Effector CD8-positive, alpha-beta T cell (primary cell): ENCODE data around the gene VTI1A.

ENCODE experiments used
- DNase-seq: peaks from one replicate; lab custom pipeline; 2025; lab: John Stamatoyannopoulos, UW

Gene VTI1A

DNA sequence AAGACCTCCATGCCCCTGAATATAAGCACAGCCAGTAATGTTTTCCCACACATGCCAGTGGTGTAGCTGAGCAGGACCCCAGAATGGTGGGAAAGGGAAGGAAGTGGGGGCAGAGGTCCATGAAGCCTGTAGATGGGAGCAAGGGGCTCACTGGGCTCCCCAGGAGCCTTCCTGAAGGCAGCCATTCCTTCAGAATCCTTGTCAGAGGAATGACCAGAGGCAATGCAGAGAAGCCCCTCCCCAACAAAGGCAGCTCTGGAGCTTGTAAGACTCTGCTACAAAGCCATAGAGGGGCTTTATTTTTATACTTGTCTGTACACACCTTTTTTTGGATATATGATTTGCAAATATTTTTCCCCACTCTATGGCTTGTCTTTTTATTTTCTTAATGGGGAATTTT, 338.1 kb downstream of the VTI1A start:
- DNase-seq, result no peak

DNA sequence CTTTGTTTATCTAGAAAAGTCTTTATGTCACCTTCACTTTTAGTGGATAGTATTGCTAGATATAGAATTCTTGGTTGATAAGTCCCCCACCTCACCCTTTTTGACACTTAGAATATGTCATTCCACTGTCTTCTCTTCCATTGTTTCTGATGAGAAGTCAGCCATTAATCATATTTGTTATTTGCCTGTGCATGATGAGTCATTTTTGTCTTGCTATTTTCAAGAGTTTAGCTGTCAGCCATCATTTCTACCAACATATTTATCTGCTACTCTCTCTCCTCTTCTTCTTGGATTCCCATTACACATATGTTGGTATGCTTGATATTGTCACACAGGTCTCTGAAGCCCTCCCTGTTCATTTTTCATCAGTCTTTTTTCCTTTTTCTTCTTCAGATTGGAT, 342.2 kb downstream of the VTI1A start:
- DNase-seq, result no peak

DNA sequence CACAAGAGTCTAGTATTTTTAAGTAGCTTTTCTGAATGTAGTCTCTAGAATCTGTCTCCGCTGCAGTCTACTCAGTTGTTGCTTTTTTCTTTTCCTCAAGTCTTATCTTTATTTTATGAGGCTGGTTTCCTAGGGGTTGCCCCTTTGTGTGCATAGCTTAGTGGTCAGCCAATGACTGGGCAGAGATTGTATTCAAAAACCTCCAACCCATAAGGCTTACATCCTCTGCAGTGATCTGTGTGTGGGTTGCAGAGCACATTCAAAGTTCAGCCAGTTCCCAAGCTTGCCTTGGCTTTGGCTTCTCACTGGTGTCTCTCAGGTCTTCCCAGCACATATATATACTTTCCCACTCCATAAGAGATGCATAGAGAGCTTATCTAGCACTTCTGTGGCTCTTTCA, 343.0 kb downstream of the VTI1A start:
- DNase-seq, result no peak

DNA sequence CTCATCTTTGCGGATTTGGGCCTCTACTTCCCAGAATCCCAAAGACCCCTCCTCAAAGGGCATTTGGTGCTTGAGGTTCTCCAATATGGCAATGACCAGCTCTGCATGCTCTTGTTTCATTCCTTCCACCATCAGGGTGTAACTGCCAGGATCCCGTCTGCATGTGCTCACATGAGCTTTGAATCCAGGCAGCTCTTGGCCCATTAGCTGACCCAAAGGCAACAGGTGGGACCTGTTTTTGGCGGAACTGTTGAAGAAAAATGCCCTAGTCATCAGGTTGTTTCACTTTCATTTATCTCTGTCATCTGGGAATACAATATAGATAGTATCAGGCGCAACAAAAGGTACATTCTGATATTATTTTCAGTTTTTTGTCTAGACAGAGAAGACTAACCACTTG, 343.9 kb downstream of the VTI1A start:
- DNase-seq, result no peak

DNA sequence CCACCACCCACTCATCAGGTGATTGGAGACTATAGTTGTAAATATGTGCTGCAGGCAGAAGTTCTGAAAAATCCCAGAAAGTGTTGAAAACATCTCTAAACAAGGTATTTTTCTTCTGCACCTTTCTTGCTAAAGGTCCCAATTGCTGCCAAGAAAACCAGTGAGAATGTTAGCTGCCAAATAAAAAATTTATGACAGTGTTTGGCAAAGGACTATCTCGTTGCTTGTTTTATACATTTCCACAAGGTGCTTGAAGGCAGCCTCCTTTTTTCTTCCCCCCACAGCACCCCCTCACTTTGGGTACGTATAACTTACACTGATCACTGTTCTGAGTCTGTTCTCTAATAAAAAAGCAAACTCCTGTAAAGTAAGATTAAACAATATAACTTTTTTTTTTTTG, 344.4 kb downstream of the VTI1A start:
- DNase-seq, result no peak

DNA sequence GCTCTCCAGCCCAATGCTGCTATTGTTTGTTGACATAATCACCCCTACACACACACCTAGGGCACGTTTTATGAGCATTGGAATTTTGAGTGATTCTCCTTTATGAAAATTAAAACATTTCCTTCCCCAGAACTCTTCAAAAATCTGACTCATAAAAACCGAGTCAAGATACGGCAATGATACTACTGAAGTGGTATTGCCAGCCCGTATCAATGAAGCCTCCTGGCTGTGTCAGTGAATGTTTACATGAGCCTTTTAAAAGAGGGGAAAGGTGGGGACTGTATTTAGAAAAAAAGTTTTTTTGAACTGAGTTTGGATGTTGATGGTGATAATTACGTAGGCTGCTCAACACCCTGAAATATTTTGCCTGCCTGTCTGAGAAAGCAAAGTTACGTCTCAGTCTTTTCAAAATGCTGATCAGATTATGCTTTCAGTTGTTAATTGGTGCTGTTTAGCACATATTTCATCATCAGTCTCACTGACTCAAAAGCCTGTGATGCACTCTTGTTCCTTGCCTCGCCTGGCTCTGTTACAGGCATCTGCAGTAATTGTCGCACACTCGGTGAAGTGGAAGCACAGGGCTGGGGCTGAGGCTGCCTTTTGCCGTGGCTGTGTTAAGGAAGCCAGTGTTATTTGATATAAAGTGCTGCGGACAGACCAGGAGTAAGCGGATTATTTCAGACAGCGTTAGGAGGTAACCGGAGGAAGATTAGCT, 345.6 kb downstream of the VTI1A start:
- DNase-seq, result no peak

DNA sequence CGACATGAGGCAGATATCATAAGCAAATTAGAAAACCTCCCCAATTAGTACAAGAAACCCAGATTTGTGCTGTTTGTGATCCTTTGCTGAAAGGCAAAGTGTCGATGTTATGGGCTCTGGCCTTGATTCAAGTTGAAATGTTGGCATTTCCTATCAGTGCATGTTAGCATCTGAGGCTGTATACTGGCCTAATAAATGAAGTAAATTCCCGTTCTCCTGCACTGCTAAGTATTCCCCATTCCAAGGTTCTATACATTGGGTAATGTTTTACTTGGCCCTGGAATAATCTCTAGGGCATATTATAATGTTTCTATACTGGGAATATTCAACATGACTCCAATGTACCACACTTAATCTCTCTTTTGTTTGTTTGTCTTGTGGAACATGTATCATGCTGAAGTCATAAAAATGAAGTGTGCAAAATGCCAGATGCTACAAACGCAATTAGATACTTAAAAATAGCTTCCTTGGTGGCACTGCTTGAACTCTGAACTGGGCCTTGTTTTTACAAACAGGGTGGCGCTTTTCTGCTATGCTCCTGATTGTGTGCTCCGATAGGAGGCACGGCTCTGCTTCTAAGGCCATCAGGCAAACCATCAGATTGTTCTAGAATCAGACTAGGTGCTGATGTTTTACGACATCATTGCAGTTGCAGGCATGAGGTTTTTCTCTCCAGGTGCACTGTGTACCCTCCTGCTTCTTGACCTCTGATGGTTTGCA, 346.3 kb downstream of the VTI1A start:
- no peak for DNase-seq

DNA sequence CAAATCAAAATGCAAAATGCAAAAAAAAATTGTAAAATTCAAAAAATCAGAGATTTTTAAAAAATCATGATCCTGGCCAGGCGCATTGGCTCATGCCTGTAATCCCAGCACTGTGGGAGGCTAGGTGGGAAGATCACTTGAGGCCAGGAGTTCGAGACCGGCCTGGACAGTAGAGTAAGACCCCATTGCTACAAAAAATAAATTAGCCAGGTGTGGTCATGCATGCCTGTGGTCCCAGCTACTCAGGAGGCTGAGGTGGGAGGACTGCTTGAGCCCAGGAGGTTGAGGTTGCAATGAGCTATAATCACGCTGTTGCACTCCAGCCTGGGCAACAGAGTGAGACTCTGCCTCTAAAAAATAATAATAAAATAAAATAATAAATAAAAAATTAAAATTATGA, 347.2 kb downstream of the VTI1A start:
- DNase-seq, result no peak

DNA sequence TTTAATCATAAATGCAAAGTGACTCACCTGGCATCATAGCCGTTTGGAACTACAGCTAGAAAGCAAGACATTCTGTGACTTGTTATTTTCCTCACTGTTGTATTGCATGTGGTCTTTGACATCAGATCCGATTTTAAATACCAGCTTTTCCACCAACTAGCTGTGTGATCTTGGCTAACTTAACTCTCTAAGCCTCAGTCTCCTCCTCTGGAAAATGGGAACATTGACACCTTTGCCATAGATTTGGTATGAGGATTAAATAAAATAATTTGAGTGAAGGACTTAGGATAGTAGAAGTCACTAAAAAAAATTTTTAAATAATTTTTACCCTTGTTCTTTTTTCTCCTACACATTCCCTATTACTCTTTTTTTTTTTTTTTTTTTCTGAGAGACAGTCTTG, 348.1 kb downstream of the VTI1A start:
- DNase-seq, result no peak

DNA sequence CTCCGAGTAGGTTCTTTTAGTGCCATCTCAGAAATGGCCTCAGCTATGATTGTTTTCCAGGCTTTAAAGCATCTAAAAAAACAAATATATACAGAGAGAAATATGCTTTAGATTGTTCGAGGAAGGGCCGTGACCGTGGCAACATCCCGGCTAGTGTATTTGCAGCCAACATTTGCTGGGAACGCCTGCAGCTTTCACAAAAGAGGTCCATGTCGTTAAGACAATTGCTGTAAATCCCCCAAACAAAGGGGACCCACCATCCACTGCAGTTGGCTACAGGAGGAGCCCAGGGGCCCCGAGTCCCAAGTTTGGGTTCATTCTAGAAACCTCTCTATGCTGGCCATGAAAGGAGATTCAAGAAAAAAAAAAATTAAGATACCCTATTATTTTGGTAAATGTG, 350.2 kb downstream of the VTI1A start:
- no peak for DNase-seq

DNA sequence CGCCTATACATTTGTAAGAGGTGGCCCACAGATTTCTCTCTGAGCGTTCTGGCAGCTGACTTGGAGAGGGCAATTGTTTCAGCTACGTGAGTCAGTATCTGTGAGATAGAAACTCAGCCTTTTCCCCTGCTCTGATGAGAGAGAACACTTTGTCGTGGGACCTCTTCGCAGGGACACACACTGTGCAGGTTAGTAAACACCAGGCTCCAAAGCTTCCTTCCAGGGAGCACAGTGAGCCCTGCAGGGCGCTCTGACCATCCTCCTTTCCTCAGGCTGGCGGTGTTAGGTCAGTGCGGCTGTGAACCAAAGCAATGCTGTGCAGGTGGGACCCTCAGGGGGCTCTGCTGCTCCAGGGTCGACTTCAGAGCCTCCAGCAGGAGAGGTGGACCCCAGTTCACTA, 350.8 kb downstream of the VTI1A start:
- DNase-seq, result no peak

DNA sequence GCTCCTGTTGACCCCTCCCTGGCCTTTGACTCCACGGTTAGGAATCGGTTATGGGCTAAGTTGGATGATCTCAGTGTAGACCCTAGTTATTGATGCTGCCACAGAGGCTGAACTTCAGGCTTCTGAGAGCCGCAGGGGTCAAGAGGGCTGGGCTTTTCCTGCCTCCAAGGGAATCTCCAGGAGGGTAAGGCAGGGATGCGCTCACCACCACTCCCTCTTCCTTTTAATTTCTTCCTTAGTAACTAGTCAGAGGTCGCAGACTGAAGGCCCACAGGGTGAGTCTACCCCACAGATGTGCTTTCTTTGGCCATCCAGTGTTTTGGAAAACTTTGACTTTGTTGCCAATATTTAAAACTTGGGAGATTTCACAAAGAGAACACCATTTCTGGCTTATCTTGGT, 352.0 kb downstream of the VTI1A start:
- DNase-seq, result no peak

DNA sequence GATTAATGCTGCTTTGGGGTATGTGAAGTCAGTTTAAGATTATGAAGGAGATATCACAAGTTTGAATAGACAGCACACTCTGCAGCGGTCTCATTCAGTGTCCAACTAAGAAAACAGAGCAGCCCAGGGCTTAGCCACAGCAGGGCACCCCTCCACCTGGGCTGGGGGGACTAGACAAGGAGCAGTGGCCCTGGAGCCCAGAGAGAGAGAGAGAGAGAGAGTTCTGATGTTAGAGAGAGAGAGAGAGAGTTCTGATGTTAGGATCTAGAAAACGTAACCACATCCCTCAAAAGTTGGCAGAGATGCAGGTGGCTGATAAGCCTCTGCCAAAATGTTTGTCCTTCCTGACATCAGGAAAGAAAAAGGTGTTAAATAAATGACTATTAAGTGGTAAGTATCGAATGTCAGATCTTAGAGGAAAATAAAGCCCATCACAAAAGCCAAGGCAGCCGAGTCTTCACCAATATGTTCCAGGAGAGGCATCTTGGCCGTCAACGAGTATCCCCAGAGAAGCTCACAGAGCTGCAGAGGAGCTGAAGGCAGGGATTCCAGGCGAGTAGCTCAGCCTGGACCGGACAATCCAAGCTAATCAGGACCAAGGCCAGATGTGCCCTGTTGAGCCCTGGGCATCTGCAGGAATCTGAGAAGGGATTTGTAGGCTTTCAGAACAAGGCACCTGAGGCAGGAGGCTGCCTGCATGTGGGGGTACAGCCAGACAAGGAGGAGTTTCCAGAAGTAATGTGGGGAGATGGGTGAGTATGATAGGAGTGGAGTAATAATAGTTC, 352.9 kb downstream of the VTI1A start:
- no peak for DNase-seq

DNA sequence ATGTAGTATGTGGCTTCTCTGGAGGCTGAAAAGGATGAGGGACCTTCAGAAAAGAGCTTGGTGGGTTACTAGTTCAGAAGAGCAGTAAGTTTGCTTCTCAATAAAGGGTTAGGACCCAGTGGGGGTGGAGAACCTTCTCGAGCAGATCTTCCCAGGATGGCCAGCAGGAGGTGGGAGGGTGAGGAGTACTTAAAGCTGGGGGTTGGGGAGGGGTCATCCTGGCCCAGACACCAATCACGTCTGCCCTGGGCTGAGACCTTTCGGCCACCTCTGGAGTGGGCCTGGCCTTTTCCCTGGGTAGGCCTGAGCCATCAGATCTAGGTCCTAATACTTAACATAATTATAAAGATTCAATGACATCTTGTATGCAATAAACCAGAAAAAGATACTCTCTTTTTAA, 354.0 kb downstream of the VTI1A start:
- no peak for DNase-seq

DNA sequence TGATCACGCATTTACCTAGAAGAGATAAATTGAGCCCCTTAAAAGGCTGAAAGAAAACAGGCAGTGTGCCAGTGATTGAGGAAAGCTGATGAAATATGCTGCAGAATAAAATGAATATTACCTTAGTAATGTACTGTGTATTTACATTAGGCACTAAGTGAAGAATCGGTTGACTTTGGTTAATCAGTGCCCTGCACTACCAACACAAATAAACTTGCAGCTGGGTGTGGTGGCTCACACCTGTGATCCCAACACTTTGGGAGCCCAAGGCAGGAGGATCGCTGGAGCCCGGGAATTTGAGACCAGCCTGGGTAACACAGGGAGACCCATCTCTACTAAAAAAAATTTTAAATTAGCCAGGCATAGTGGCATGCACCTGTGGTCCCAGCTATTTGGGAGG, 354.7 kb downstream of the VTI1A start:
- DNase-seq, result no peak

DNA sequence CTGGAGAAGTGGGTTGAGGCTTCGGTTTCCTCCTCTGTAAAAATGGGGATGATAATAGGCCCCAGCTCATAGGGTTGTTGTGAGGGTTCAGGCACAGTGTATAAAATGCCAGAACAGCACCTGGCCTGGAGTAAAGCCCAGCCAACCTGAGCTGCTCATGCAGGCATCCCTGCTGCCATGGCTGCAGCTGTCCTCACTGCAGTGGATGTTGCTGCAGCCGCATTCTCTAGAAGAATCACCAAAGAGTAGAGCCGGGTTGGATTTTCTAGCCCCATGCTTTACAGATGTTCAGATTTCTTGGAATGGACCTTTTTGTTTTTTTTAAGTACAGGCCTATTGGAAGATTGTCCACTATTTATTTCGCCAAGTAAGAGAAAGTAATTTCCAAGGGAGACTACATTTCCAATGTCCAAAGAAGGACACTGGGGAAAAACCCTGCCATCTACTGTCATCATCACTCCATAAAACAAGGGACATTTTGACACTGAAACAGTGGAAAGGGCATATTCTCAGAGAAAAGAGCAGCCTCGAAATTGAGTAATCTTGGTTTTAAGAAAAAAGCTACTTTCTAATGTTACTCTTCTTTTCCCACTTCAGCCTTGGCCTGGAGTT, 355.5 kb downstream of the VTI1A start:
- no peak for DNase-seq

DNA sequence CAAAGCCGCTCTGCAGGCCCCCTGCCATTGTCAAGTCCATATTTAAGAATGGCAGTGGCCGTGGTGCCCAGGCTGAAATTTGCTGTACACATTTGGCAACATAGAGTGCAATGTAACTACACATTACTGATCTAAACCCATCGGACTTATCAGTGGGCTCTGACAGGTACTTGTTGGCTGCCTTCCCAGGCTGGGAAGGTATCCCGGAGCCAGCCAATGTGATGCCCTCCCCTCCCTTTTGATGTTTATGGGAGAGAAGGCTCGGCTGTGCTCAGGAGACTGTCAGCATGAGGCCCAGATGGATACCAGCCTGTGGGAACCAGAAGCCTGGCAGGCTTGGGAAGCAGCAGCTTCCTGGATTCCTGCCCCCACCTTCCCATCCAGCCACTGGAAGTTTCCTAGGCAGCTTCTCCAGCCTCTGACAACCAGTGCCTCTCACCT, 357.0 kb downstream of the VTI1A start:
- DNase-seq, result no peak

DNA sequence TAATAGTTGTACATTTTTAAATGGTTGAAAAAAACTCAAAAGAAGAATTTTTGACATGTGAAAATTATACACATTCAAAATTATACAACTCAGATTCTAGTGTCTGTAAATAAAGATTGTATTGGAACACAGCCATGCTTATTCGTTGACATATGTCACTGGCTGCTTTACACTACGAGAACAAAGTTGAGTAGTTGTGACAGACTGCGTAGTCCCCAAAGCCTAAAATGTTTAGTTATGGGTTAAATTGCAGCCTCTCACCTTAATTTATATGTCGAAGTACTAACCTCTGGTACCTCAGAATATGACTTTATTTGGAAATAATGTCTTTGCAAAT, 358.2 kb downstream of the VTI1A start:
- DNase-seq, result no peak

DNA sequence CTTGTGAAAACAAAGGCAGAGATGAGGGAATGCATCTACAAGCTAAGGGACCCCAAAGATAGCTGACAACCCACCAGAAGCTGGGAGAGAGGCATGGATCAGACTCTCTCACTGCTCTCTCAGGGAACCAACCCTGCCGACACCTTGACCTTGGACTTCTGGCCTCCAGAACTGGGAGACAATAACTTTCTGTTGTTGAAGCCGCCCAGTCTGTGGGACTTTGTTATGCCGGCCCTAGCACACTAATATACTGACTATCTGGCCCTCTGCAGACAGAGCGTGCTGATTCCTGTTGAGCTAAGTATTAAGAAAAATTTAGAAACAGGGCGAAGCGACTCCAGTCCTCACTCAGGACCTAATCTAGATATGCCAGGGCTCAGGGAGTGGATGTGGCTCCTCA, 358.7 kb downstream of the VTI1A start:
- DNase-seq, result no peak

DNA sequence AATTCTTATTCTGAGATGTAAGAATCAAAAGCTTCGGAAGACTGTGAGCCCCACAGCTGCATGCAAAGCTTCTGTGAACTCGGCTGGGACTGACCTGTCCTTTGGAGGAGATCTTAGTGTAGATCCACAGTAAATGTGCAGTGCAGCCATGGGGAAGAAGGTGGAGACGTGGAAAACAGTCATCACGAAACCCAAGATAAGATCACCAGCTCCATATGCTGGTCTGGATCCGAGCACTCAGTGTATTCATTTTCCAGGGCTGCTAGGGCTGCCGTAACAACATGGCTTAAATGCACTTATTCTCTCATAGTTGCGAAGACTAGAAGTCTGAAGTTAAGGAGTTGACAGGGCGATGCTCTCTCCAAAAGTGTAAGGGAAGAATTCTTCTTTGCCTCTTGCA, 360.0 kb downstream of the VTI1A start:
- no peak for DNase-seq

DNA sequence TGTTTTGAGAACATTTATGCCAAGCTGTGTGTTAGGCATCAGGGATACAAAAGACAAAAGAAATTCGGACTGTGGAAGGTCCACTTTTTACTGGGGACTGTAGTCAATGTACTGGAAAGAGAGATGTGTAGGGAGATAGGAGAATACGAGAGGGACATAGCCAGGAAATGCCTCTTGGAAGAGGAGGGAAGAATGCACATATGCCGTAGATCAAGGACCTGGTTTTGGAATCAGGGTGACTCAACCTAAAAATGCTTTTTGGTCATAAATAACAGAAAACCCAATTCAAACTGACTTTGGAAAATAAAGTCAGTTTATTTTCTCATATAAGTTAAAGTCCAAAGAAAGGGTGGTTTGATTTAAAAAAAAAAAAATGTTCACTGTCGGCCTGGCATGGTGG, 362.7 kb downstream of the VTI1A start:
- DNase-seq, result no peak

DNA sequence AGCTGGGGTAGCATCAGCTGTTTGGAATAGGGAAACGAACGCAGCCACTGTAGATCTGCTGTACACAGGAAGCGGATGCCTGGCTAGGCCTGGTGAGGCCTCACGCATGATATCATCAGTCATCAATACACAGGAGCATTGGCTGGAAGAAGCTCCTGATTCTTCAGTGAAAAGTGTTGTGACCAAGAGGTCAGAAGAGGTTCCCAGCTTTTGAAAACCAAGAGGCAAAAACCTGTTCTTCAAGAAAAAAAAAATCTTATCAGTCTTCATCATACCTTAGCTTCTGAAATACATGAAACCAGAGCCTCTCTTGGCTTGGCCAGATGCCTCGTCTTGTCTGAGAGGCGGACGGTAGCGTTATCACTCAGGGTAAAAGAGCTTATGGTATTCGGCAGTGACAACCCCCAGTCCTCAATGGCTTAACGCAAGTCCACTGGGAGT, 363.7 kb downstream of the VTI1A start:
- DNase-seq, result no peak
